Brain pericyte (primary cell): ENCODE measurements around the gene CASP3.
"Not testable (repeated sequence)": the region's sequence is repeated elsewhere in the genome, so short reads cannot be mapped to it uniquely, and the experiment has no call there.

Experiments
- DNase-seq: peaks from one replicate; pipeline ENCODE4 v3.0.0-alpha.2; 2012; ENCODE audit warnings: low read depth, low spot score

Gene CASP3

GRCh38 chr4:184664445-184665210, 15.4 kb upstream of the CASP3 start:
- DNase-seq: no peak

GRCh38 chr4:184662236-184662635, 13.0 kb upstream of the CASP3 start:
- no peak for DNase-seq

DNA sequence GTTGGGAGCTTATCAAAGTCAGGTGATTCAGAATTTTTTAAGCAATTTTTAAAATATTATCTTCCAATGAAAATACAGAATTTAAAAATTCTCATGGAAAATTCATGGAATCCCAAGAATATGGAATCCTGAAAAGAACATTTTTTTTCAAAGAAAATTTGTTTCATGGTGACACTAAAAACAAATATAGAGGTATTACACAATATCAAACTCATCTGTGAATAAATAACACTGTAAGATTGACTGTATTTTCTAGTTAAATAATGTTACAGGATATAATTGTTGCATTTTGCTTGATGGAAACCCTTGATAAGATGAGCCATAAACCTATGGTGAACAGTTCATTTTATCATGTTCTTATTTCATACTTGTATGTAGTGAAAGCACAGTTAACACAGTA, 11.7 kb upstream of the CASP3 start:
- DNase-seq: no peak

GRCh38 chr4:184657820-184658219, 8.6 kb upstream of the CASP3 start:
- not testable (repeated sequence) for DNase-seq

- DNase-seq: no peak
Observed at GRCh38 chr4:184657144-184657543, 7.9 kb upstream of the CASP3 start.

DNA sequence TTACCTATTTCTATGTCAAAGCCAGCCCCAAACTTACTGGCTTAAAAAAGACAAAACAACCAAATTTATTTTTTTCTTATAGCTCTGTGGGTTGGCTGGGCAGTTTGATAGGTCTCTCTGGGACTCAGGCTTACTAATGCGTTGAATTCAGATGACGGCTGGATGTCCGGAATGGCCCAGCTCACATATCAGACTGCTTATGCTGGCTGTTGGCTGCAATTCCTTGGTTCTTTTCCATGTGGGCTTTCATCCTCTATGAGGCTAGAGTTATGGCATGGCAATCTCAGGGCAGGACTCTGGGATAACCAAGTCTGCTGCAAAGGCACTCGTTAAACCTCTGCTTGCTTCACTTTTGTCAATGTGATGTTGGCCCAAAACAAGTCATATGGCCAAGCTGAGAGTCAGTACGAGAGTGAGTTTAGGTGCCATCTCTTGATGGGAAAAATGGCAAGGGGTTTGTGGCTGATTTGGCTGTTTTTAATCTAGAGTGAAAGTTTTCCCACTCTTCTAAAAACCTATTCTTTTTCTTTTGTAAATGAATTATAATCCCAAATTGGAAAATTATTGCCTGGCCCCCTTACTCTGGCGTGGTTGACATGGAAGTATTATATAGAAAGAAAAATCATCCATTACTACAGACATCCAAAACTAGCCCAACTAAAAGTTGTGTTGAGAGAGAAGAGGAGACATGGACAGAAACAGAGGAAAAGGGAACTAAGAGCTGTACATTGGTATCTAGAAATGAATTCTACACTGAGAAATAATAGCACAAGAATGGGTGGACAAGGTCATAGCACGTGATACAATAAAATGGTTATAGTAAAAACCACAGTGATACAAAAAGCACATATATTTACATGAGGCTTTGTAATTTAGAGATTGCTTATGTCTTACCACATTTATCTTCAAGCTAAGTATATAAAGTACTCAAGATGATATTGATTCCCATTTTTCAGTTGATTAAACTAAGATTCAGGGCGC, 6.9 kb upstream of the CASP3 start:
- DNase-seq: no peak

DNA sequence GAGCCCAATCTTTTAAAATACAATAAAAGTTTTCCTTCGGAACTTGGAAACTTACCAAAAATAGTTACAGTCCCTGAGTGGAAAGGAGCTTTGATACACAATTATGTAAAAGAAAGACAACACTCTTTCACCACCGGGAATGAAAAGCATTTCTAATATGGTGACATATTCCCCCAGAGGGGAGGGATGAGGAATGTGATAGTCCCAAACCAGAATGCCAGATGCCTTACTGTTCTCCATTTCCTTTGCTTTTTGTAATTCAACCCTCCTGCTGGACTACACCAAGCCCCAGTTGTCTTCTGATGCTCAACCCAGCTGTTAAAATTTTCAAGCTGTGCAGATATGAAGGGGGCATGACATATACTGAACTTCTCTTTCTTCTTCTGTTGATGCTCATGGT, 4.4 kb upstream of the CASP3 start:
- DNase-seq: no peak

GRCh38 chr4:184652681-184653080, 3.4 kb upstream of the CASP3 start:
- not testable (repeated sequence) for DNase-seq

DNA sequence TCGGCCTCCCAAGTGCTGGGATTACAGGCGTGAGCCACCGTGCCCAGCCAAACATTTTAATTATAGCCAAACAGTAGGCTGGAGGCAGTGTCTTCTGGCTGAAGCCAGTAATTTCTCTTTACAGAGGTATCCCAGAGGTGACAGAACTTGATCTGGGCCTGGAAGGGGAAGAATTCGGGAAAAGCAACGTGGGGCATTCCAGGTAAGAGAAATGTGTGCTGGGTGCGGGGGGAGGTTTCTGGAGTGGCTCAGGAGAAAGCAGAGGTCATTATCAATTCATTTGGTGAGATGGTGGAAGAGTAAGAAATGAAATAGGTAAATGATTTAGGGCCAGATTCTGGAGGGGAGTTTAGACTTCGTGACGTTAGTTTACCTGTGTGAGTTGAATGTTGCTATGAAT, 2.7 kb upstream of the CASP3 start:
- DNase-seq: no peak

- DNase-seq: no peak
Observed at GRCh38 chr4:184649971-184650855, 966 bp upstream of the CASP3 start.

GRCh38 chr4:184648313-184649025, 778 bp downstream of the CASP3 start:
- DNase-seq: no peak

- DNase-seq: no peak
Observed at GRCh38 chr4:184648054-184648312, 1.3 kb downstream of the CASP3 start.

GRCh38 chr4:184647266-184648053, 1.8 kb downstream of the CASP3 start:
- no peak for DNase-seq

DNA sequence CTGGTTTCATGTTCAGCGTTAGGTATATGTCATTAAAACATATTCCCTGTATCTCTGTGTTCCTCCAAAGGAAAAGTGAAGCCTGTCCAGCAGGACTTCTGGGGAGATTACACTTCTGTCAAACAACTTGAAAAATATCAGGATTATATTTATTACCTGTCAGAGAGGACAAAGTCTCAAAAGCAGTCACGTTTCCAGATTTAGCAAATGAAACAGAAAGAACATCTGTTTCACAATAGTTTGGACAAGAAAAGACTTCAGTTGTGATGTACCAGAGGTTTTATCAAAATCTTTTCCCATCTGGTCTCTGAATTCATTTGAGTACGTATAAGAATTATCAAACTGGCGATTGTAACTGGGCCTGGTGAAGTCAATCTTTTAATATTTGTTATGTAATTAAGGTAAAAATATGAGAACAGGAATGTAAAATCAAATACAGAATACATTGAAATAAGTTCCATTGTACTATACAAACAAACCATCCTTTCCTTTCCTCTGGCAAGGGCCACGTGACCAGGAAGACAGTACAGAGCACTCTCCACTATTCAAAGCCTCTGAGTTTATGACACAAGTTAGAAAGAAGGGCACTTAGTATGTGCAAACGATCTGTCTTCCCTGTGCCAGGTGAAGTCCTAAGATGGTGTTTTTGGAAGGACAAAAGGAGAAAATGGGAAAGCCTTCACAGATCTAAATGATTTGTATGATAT, 3.2 kb downstream of the CASP3 start:
- no peak for DNase-seq

GRCh38 chr4:184644553-184645307, 4.5 kb downstream of the CASP3 start:
- DNase-seq: no peak

- DNase-seq: no peak
Observed at GRCh38 chr4:184643731-184644130, 5.5 kb downstream of the CASP3 start.

DNA sequence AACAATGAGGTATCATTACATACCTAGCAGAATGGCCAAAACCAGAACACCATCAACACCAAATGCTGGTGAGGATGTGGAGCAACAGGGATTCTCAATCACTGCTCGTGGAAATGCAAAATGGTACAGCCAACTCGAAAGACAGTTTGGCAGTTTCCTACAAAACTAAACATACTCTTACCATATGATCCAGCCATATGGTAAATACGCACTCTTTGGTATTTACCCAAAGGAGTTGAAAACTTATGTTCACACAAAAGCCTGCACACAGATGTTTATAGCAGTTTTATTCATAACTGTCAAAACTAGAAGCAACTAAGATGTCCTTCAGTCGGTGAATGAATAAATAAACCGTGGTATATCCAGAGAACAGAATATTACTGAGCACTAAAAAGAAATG, 7.8 kb downstream of the CASP3 start:
- no peak for DNase-seq

- DNase-seq: no peak
Observed at GRCh38 chr4:184641022-184641421, 8.2 kb downstream of the CASP3 start.

GRCh38 chr4:184636897-184637296, 12.3 kb downstream of the CASP3 start:
- no peak for DNase-seq
